GM12892 (cell line): ENCODE measurements around the gene CBLL1.

ENCODE experiments used
- POLR2A ChIP-seq: IDR thresholded peaks from 2 replicates; pipeline ENCODE4 v1.6.1; 2011; ENCODE audit warnings: low read depth, low read length, control low read depth
- POLR2AphosphoS5 ChIP-seq: IDR thresholded peaks from 2 replicates; pipeline ENCODE4 v1.6.1; 2011; ENCODE audit warnings: low read depth, low read length, control low read depth

- TF ChIP-seq POLR2AphosphoS5: no peak
- TF ChIP-seq POLR2A: no peak
These were observed 48.4 kb downstream of the CBLL1 start for GRCh38 chr7:107792364-107792763.
